ENCODE results near the gene FCAMR.

The FCAMR gene

DNA sequence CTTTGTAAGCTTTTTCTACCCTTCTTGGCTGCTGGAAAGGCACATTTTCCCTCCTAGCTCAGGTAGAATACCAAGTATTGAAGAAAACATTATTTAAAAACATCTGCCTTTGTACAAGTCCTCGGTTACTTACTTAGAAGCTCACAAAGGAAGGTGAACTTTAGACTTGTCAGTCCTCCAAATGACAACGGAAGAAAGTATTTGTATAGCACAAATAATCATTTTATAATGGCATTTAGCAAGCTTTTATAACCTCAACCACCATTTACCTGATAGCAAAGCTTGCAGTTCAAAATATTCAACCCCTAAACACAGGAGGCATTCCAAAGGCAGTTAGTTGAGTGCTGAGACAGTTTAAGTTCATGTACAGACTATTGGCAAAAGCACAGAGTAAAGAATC lies 2.5 kb upstream of the FCAMR start:
- no peak overlapping the region for H3K4me3 ChIP-seq (ENCODE audit: control insufficient read depth, low read depth, low read length)
- TF ChIP-seq, protein P1, sequence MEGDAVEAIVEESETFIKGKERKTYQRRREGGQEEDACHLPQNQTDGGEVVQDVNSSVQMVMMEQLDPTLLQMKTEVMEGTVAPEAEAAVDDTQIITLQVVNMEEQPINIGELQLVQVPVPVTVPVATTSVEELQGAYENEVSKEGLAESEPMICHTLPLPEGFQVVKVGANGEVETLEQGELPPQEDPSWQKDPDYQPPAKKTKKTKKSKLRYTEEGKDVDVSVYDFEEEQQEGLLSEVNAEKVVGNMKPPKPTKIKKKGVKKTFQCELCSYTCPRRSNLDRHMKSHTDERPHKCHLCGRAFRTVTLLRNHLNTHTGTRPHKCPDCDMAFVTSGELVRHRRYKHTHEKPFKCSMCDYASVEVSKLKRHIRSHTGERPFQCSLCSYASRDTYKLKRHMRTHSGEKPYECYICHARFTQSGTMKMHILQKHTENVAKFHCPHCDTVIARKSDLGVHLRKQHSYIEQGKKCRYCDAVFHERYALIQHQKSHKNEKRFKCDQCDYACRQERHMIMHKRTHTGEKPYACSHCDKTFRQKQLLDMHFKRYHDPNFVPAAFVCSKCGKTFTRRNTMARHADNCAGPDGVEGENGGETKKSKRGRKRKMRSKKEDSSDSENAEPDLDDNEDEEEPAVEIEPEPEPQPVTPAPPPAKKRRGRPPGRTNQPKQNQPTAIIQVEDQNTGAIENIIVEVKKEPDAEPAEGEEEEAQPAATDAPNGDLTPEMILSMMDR (IDR thresholded peaks at IDR 0.05; ENCODE audit: control insufficient read depth, insufficient read depth, low read depth, low read length, missing control alignments), result no peak
- DNase-seq (ENCODE audit: low read depth), result no peak

DNA sequence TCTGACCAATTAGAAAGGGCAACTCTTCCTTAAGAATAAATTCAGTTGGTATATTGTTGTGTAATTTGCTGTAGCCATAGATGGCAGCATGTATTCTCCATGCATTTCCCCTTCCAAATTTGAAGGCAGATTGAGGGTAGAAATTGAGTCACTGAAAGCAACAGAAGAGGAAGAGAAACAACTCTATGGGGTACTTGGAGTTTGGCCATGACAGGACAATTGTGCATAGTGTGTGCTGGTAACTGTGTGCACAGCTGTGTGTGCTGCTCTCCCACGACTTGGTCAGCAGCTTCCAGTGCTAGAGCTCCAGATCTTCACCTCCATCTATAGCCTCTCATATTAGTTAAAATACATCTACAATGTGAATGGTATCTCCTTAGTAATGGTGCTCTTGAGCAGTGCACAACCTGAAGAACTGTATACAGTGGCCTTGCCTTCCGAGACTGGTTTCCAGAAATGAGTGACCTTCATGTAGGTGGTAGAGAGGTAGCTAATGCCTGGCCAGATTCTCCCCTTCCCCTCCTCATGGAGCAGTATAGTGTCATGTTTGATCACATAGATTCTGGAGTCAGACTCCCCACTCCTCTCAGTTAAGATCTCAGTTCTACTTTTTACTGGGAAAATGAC lies 882 bp upstream of the FCAMR start:
- TF ChIP-seq, protein P1 (IDR thresholded peaks at IDR 0.05; ENCODE audit: control insufficient read depth, insufficient read depth, low read depth, low read length, missing control alignments), result no peak
- no peak overlapping the region for H3K4me3 ChIP-seq (ENCODE audit: control insufficient read depth, low read depth, low read length)
- DNase-seq (ENCODE audit: low read depth), result no peak

DNA sequence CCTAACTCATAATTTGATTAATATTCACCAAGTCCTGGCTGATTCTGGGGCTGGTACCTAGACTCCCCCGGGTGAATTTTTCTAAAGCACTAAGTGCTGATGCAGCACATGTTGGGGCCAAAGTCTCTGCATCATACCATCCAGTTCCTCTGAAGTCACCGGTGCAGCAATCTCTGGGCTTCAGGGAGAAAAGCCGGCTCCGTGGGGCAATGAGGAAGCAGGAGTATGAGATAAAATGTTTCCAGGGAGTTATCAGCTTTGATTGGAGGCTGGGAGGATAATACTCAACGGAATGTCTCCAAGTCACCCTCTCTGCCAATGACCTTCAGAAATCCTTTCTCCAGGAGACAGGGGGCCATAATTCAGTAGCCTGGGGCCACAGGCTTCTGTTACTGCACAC lies 1.2 kb downstream of the FCAMR start:
- no peak overlapping the region for H3K4me3 ChIP-seq (ENCODE audit: control insufficient read depth, low read depth, low read length)
- no peak for DNase-seq (ENCODE audit: low read depth)
- TF ChIP-seq, protein P1 (IDR thresholded peaks at IDR 0.05; ENCODE audit: control insufficient read depth, insufficient read depth, low read depth, low read length, missing control alignments), result no peak

DNA sequence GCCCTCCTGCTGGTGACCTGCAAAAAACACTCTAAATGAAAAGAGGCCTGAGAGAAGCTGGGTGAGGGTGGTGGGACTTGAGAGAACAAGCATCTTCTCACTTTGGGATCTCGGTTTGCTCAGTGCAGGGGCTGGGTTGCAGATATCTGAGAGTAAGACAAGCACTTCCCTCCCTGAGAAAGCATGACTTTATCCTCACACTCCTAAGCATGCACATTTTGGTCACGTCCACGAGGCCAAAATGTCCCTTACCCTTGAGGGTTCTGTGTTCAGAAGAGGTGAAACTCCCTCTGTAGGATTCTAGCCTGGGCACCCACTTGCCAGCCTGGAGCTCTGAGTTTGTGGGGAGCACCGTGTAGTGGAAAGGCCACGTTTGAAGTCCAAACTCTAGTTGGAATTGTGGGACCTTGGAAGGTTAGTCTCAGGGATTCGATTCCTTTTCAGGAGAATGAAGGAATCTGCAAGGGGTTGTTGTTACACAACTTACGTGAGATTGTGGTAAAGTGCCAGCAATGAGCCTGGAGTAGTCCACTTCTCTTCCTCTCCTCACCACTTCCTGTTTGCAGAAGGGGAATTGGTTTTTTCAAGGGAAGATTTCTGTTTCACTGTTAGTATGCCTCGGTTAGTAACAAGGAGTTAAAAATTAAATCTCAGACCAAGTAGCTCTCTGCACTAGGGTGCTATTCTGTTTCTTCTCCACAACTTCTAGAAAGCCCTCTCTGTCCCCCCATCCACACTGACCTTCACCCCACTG lies 3.0 kb downstream of the FCAMR start:
- TF ChIP-seq, protein P1 (IDR thresholded peaks at IDR 0.05; ENCODE audit: control insufficient read depth, insufficient read depth, low read depth, low read length, missing control alignments), result no peak
- DNase-seq (ENCODE audit: low read depth), result no peak
- H3K4me3 ChIP-seq (ENCODE audit: control insufficient read depth, low read depth, low read length), result no peak overlapping the region

DNA sequence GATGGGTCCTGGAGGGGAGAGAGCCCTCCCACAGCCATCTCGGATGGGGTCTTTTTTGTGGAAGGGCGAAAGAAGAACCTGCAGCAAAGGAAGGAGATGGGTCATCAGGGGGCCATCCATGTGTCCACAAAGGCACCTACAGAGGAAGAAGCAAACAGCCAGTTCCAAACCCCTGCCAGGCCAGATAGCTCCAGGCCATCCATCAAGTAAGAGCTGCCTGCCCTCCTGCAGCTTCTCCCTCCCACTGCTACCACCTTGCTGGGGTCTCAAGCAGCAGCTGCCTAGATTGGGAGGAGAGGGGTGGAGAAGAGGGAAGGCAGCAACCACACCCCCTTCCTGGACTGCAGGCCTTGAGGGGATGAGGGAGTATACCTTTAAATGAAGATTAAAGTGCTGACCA lies 4.5 kb downstream of the FCAMR start:
- no peak overlapping the region for H3K4me3 ChIP-seq (ENCODE audit: control insufficient read depth, low read depth, low read length)
- TF ChIP-seq, protein P1 (IDR thresholded peaks at IDR 0.05; ENCODE audit: control insufficient read depth, insufficient read depth, low read depth, low read length, missing control alignments), result no peak
- DNase-seq (ENCODE audit: low read depth), result no peak

DNA sequence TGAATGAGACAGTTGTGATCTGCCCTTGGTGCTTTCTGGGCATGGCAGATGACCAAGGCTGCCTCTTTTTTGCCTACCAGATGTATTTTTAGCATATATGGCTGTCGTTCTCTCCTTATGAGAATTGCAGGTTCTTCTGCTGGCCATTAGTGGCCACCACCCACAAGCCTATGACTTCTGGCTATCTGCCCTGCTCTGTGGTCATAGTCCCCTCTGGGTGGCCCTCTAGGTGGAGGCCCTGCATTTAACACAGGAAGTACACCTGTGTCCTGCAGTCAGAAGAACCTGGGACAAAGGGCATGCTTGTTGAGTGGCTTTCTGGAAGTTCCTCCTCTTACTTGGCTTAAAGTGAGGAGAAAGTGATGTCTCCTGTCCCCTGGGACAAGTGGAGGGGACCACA lies 6.5 kb downstream of the FCAMR start:
- DNase-seq (ENCODE audit: low read depth), result no peak
- no peak overlapping the region for H3K4me3 ChIP-seq (ENCODE audit: control insufficient read depth, low read depth, low read length)

More for the DNA sequence above, 6.5 kb downstream of the FCAMR start:
- TF ChIP-seq, protein P1 (IDR thresholded peaks at IDR 0.05; ENCODE audit: control insufficient read depth, insufficient read depth, low read depth, low read length, missing control alignments), result no peak
